ENCODE results near the gene MIPOL1.
"Not testable (repeated sequence)": the region's sequence is repeated elsewhere in the genome, so short reads cannot be mapped to it uniquely, and the experiment has no call there.

Gene MIPOL1

DNA sequence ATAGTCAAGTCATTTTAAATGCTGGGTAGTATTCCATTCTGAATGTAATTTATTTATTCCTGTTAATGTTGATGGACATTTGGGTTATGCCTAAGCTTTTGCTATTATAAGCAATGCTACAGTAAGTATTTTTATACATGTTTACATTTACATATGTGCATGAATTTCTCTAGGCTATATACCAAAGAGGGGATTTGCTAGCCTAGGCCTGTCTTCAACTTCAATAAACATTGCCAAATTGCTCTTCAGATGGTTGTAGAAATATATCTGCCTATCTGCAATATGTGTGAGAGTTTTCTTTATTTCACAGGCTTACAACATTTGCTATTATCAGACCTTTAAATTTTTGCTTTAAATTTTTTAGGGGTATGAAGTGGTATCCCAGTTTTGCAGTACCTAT is 87.0 kb downstream of the MIPOL1 start:
- DNase-seq (ENCODE audit: low read depth in 2 of 2): no peak

DNA sequence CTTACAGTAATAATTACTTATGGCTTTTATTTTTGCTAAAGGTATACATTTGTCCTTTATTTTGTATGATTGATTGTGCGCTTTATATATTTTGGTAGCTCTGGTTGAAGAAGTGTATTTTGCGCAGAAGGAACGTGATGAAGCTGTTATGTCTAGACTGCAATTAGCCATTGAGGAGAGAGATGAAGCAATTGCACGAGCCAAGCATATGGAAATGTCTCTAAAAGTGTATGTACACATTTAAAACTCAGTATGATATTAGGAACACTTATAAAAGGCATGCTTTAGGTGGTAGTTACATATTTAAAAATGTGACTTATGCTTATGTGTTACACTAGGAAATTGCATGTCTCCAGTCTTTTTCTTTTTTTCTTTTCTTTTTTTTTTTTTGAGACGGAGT is 87.5 kb downstream of the MIPOL1 start:
- no peak for DNase-seq (ENCODE audit: low read depth in 2 of 2)

- DNase-seq (ENCODE audit: low read depth in 2 of 2): no peak
These were observed 92.0 kb downstream of the MIPOL1 start for GRCh38 chr14:37289688-37290087.

- DNase-seq (ENCODE audit: low read depth in 2 of 2): not testable (repeated sequence)
These were observed 97.5 kb downstream of the MIPOL1 start for GRCh38 chr14:37295262-37295661.

GRCh38 chr14:37311252-37311651 is 113.5 kb downstream of the MIPOL1 start:
- DNase-seq (ENCODE audit: low read depth in 2 of 2): no peak

GRCh38 chr14:37318938-37319337 is 121.2 kb downstream of the MIPOL1 start:
- no peak for DNase-seq (ENCODE audit: low read depth in 2 of 2)

DNA sequence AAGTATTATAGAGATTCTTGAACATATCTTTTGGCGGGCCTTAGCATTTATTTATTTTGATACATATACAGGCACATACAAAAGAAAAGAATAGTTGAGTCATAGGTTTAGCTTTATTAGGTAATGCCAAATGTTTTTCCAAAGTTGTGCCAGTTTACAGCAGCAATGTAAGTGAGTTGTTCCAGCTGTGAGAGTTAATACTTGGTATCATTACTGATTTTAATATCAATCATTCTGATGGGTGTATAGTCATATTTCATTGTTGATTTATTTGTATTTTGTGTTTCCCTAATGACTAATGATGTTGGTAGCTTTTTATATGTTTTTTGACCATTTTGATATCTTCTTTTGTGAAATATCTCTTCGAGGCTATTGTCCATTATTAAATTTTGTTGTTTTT is 122.4 kb downstream of the MIPOL1 start:
- DNase-seq (ENCODE audit: low read depth in 2 of 2): no peak

GRCh38 chr14:37325332-37325731 is 127.6 kb downstream of the MIPOL1 start:
- DNase-seq (ENCODE audit: low read depth in 2 of 2): no peak

DNA sequence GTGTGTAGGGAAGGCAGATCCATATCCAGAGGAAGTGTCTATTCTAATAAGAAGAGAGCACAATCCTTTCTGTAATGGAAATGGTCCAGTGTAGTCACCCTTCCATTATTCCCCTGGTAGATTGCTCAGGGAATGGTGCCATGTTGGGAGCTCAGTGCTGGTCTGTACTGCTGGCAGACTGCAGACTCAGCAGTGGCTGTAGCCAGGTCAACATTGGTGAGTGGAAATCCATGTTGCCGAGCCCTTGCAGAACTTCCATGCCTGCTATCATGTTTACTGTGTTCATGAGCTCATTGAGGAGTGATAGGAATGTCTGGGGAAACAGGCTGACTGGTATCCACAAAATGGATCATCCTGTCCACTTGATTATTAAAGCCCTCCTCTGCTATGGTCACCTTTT is 128.7 kb downstream of the MIPOL1 start:
- DNase-seq (ENCODE audit: low read depth in 2 of 2): no peak

GRCh38 chr14:37327933-37328332 is 130.2 kb downstream of the MIPOL1 start:
- DNase-seq (ENCODE audit: low read depth in 2 of 2): not testable (repeated sequence)

DNA sequence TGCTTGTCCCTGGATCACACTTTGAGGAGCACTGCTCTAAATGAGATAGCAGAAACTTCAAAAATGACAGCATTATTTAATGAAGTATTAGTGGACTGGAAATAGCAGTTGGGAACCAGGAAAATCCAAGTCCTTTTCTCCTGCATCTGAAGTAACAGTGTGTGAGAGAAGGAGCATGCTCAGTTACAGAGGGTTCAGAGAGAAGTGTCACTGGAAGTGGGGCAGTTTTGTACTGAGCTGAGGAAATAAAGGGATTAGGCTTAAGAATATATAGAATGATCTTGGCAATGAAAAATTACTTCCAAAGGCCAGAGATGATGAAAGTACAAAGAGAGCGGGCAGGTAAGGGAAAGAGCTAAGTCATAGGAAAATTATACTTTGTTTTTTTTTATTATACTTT is 130.9 kb downstream of the MIPOL1 start:
- DNase-seq (ENCODE audit: low read depth in 2 of 2): no peak

DNA sequence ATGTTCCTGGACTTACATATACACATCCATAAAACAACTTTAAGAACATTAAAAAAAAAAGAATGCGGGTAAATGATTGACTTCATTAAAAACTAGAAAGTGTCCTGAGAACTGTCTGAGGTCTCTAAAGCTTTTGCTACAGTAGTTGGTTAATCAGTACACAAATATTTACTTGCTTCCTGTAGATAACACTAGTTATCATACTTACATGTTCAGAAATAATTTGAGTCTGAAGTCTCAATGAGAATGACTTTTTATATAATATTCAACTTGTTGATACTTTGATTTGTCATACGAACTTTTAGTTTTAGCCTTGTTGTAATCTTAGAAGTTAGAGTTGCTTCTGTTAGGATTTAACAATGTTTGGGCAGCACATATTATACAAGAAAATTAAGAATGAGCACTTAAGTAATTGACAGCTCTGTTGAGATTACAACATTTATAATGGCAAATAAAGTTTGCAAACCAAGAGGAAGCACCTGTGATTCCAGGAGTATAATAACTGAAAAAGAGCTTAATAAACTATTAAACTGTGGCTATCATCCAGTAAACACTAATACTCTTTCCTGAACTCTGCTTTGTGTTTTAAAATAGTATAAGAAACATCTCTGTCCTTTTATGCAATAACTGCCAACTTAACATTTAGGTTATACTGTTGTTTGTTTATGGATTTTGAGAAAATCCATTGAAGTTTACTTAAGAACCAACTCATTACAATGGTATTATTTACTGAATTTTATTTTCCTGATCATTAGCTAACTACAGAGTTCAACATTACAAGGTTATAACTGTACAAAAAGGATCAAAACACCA is 131.7 kb downstream of the MIPOL1 start:
- no peak for DNase-seq (ENCODE audit: low read depth in 2 of 2)

- DNase-seq (ENCODE audit: low read depth in 2 of 2): no peak
These were observed 133.2 kb downstream of the MIPOL1 start for GRCh38 chr14:37330910-37331309.

- DNase-seq (ENCODE audit: low read depth in 2 of 2): no peak
These were observed 142.6 kb downstream of the MIPOL1 start for GRCh38 chr14:37340353-37340752.

GRCh38 chr14:37343307-37344094 is 145.8 kb downstream of the MIPOL1 start:
- no peak for DNase-seq (ENCODE audit: low read depth in 2 of 2)

GRCh38 chr14:37363661-37364060 is 165.9 kb downstream of the MIPOL1 start:
- no peak for DNase-seq (ENCODE audit: low read depth in 2 of 2)

DNA sequence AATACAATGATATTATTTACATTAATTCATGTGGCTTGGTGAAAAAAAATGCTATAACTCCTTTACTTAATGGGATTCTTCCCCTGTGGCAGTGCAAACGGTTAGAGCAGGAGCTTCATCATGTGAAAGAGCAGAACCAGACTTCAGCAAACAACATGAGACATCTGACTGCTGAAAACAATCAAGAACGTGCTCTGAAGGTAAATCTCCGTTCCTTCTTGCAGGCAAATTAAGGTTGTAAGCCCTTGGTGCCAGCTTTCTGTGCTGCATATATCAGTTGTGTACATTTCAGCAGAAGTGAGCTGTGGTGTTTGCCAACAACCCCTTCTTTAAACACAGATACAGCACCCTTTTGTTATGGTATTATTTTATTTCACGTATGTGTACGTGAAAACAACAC is 171.7 kb downstream of the MIPOL1 start:
- DNase-seq (ENCODE audit: low read depth in 2 of 2): no peak

DNA sequence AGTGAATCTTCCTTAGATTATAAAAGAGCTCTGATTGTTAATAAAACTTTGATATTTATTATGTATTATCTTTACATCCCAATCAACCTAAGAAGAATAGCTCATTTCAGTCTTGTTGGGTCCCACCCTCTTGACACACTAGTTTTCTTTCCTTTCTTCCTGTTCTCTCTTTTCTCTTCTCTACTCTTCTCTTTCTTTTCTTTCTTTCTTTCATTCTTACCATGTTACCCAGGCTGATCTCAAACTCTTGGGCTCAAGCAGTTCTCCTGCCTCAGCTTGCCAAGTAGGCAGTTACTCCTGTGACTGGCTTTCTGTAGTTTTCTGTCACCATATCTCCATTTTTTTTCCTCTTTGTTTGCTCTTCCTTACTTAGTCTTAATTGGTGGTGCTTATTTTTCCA is 177.8 kb downstream of the MIPOL1 start:
- DNase-seq (ENCODE audit: low read depth in 2 of 2): no peak

DNA sequence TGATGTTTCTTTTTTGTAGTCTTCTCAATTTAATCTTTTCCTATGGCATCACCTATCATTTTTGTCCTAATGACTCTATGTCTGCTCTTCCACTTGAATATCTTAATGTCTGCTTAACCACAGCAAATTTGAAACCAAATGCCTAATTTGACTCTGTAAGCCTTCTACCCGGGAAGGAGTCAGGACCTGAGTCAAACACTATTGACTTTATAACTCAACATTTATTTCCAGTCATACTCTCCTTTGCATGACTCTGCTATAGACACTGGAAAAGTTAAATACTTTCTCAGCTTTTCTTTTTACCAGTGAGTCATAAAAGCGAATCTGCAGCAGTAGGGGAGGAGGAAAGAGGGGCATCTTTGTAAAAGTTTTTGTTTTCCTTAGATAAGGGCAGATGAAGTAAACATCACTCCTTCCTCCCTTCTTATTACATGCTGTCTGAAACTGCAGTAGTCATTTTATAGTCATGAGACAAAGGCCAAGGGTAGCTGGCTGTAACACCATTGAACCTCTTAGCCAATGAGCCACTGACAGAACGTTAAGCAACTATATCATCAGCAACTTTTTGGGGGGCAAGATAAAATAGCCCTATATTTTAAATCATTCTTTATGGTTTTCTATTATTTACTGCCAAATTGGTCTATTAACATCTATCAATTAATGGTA is 179.3 kb downstream of the MIPOL1 start:
- no peak for DNase-seq (ENCODE audit: low read depth in 2 of 2)

GRCh38 chr14:37384870-37385596 is 187.3 kb downstream of the MIPOL1 start:
- no peak for DNase-seq (ENCODE audit: low read depth in 2 of 2)

DNA sequence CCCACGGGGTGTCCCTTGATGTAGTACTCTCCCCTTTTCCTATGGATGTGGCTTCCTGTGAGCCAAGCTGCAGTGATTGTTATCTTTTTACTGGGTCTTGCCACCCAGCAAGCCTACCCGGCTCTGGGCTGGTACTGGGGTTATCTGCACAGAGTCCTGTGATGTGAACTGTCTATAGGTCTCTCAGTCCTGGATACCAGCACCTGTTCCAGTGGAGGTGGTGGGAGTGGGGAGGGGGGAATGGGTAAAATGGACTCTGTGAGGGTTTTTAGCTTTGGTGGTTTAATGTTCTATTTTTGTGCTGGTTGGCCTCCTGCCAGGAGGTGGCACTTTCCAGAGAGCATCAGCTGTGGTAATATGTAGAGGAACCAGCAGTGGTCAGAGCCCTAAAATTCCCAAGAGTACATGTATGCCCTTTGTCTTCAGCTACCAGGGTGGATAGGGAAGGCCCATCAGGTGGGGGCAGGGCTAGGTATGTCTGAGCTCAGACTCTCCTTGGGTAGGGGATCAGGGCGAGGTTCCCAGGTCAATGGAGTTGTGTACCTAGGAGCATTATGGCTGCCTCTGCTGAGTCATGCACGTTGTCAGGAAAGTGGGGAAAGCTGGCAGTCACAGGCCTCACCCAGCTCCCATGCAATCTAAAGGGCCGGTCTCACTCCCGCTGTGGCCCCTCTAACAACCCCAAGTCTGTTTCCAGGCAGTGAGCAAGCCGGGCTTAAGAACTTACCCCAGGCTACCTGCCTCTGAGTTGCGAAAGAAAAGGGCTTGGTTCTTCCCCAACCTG is 199.6 kb downstream of the MIPOL1 start:
- not testable (repeated sequence) for DNase-seq (ENCODE audit: low read depth in 2 of 2)

All from stimulated activated CD8-positive, alpha-beta memory T cell treated with anti-CD3 and anti-CD28 coated beads, Interleukin-2, amount 100 ng/mL, for 48 hours (primary cell).